Testis (tissue), 3 donors: ENCODE measurements around the gene PDE6G. TPM values are rescaled to one million over a fixed set of nuclear protein-coding genes. Genes with fewer than 3 reads are reported as not detected.

Source experiments
- DNase-seq: peaks from one replicate; pipeline ENCODE4 v3.0.0-alpha.2; 2019
- H3K27ac ChIP-seq, 2 donors: fragments of 200-600 bp; sonication (generic); one replicate each; pipeline ENCODE4 v1.5.1; 2019
- H3K27me3 ChIP-seq: fragments of 200-600 bp; sonication (generic); one replicate; pipeline ENCODE4 v1.5.1; 2019
- H3K36me3 ChIP-seq: fragments of 200-600 bp; sonication (generic); one replicate; pipeline ENCODE4 v1.5.1; 2017; ENCODE audit warnings: low read depth; ENCODE audit errors: missing control alignments
- H3K4me1 ChIP-seq: fragments of 200-600 bp; sonication (generic); one replicate; pipeline ENCODE4 v1.5.1; 2019
- H3K4me3 ChIP-seq, 2 donors: fragments of 200-600 bp; sonication (generic); one replicate each; pipeline ENCODE4 v1.5.1; 2017 to 2019
- H3K9me3 ChIP-seq: fragments of 200-600 bp; sonication (generic); one replicate; pipeline ENCODE4 v1.5.1; 2017
- CTCF ChIP-seq, 3 experiments: fragments of 450-650 bp in 2 of 3; fragments of 200-600 bp in 1 of 3; sonication (generic) in 1 of 3; IDR thresholded peaks; one replicate each; pipeline ENCODE4 v1.5.1; 2016 to 2019; ENCODE audit warnings: antibody characterized with exemption in 3 of 3, mild to moderate bottlenecking in 2 of 3, moderate library complexity in 1 of 3
- POLR2A ChIP-seq: fragments of 450-650 bp; IDR thresholded peaks from one replicate; pipeline ENCODE4 v1.6.1; 2017; ENCODE audit warnings: antibody characterized with exemption, mild to moderate bottlenecking, moderate library complexity
- WGBS, 2 donors: methylation state at CpG; one replicate each; pipeline ENCODE4 v1.1.5; 2018; 5-methylcytosine and 5-hydroxymethylcytosine counted together
- intact Hi-C: fragments of 100-400 bp; cut with DNase I; formaldehyde crosslinking; loops from one replicate; pipeline ENCODE4 v1.15.1; 2023; ENCODE audit warnings: low total_unique reads
- polyA plus RNA-seq: library from polyadenylated mRNA; stranded (reverse); fragments of 350-450 nt; fragmentation: Illumina TruSeq; extraction: RNeasy Lipid Tissue Mini Kit (QIAGEN cat#74804); gene quantifications from one replicate; pipeline ENCODE4 v1.2.3, GENCODE V29; 2014; ENCODE audit warnings: low read depth, low replicate concordance; ENCODE audit not compliant: insufficient read depth
- total RNA-seq, 2 donors: library from RNA; depleted of rRNA; stranded (reverse); fragments of >200 nt; gene quantifications; one replicate each; pipeline ENCODE4 v1.2.3, GENCODE V29; 2016

The PDE6G gene
- total and polyA plus RNA-seq, 3 donors from 2014 or later = 0.56 to 4.9 (median 1.0) TPM

- DNase-seq = no peak
- H3K36me3 ChIP-seq = no peaks in the 10 kb centered on the region
- no peak overlapping the region for H3K27ac ChIP-seq
- H3K27me3 ChIP-seq = no peaks in the 10 kb centered on the region
- intact Hi-C loops = no loop called here
- no peak overlapping the region for H3K4me3 ChIP-seq
- 90 to 96% methylated on average over 2 to 6 of the region's 7 CpGs for WGBS, 2 donors
- H3K9me3 ChIP-seq = no peaks in the 10 kb centered on the region
- peaks cover 8% of the 10 kb centered on the region for H3K4me1 ChIP-seq
- TF ChIP-seq POLR2A = no peak
- TF ChIP-seq CTCF (IDR thresholded peaks at IDR 0.05) = no peak
Measured at GRCh38 chr17:81664051-81664470, 7.7 kb upstream of the PDE6G start.

GRCh38 chr17:81662002-81662401 is 5.7 kb upstream of the PDE6G start:
- intact Hi-C loops = no loop called here

GRCh38 chr17:81660441-81660840 is 4.1 kb upstream of the PDE6G start:
- H3K27me3 ChIP-seq = no peaks in the 10 kb centered on the region
- 93 to 94% methylated on average over 9 of the region's 9 CpGs for WGBS, 2 donors
- no peak overlapping the region for H3K4me3 ChIP-seq
- DNase-seq = no peak
- no peak overlapping the region for H3K27ac ChIP-seq
- no peaks in the 10 kb centered on the region for H3K36me3 ChIP-seq
- no peaks in the 10 kb centered on the region for H3K9me3 ChIP-seq
- TF ChIP-seq CTCF (IDR thresholded peaks at IDR 0.05) (no peak), POLR2A (no peak)
- peaks cover 3% of the 10 kb centered on the region for H3K4me1 ChIP-seq
- intact Hi-C loops = no loop called here

More at GRCh38 chr17:81662002-81662401, 5.7 kb upstream of the PDE6G start:
- whole genome bisulfite sequencing, 2 donors = 90 to 93% methylated on average over 4 of the region's 4 CpGs
- Histone ChIP-seq H3K9me3 (no peaks in the 10 kb centered on the region), H3K27me3 (no peaks in the 10 kb centered on the region), H3K4me1 (peaks cover 8% of the 10 kb centered on the region), H3K27ac (no peak overlapping the region), H3K36me3 (no peaks in the 10 kb centered on the region), H3K4me3 (no peak overlapping the region)
- no peak for TF ChIP-seq POLR2A
- no peak for TF ChIP-seq CTCF (IDR thresholded peaks at IDR 0.05)
- no peak for DNase-seq

- H3K27ac ChIP-seq = no peak overlapping the region
- DNase-seq = no peak
- no peaks in the 10 kb centered on the region for H3K36me3 ChIP-seq
- intact Hi-C loops = no loop called here
- no peak overlapping the region for H3K4me3 ChIP-seq
- H3K4me1 ChIP-seq = no peaks in the 10 kb centered on the region
- H3K27me3 ChIP-seq = no peaks in the 10 kb centered on the region
- TF ChIP-seq CTCF (IDR thresholded peaks at IDR 0.05) = no peak
- no peak for TF ChIP-seq POLR2A
- 79 to 80% methylated on average over 5 of the region's 5 CpGs for WGBS, 2 donors
- no peaks in the 10 kb centered on the region for H3K9me3 ChIP-seq
Measured at GRCh38 chr17:81659038-81659437, 2.7 kb upstream of the PDE6G start.

- Histone ChIP-seq H3K36me3 (no peaks in the 10 kb centered on the region), H3K4me3 (no peak overlapping the region), H3K27ac (no peak overlapping the region), H3K27me3 (no peaks in the 10 kb centered on the region), H3K9me3 (no peaks in the 10 kb centered on the region), H3K4me1 (no peaks in the 10 kb centered on the region)
- intact Hi-C loops = no loop called here
- no peak for DNase-seq
- TF ChIP-seq CTCF (IDR thresholded peaks at IDR 0.05) (no peak), POLR2A (no peak)
- 76 to 89% methylated on average over 3 to 4 of the region's 4 CpGs for WGBS, 2 donors
Measured at GRCh38 chr17:81656835-81657234, 493 bp upstream of the PDE6G start.
